Activated T-helper 2 cell treated with anti-CD3 and anti-CD28 coated beads, Interferon-gamma antibody, Interleukin-2, Interleukin-4, amounts not matched to agents 10 μg/mL and 5 μg/mL and 100 μg/mL, durations not matched to agents 14 hours and 24 hours and 36 hours (primary cell): ENCODE results near the gene NAA25. TPM values are rescaled to one million over a fixed set of nuclear protein-coding genes. Genes with fewer than 3 reads are reported as not detected.
A peak's percentile ranks its signal among the peaks of the same experiment; 100 is the strongest.
"Not testable (repeated sequence)": the region's sequence is repeated elsewhere in the genome, so short reads cannot be mapped to it uniquely, and the experiment has no call there.

Experiments used
- DNase-seq: peaks from one replicate; pipeline ENCODE4 v3.0.0; 2021; ENCODE audit warnings: low spot score
- H3K27ac Mint-ChIP-seq: one replicate; pipeline ENCODE4 v1.8.0; 2021; ENCODE audit warnings: mixed read lengths
- H3K27me3 Mint-ChIP-seq: one replicate; pipeline ENCODE4 v1.8.0; 2021; ENCODE audit warnings: low read depth, mixed read lengths
- H3K36me3 Mint-ChIP-seq: one replicate; pipeline ENCODE4 v1.8.0; 2021; ENCODE audit warnings: low read depth, mixed read lengths
- H3K4me1 Mint-ChIP-seq: one replicate; pipeline ENCODE4 v1.8.0; 2021; ENCODE audit warnings: low read depth, mixed read lengths
- H3K4me3 Mint-ChIP-seq: one replicate; pipeline ENCODE4 v1.8.0; 2021; ENCODE audit warnings: low read depth, mild to moderate bottlenecking, moderate library complexity, mixed read lengths
- H3K9me3 Mint-ChIP-seq: one replicate; pipeline ENCODE4 v1.8.0; 2021; ENCODE audit warnings: mixed read lengths
- intact Hi-C: fragments of 100-400 bp; cut with micrococcal nuclease; formaldehyde crosslinking; loops from one replicate; pipeline ENCODE4 v1.15.1; 2023
- total RNA-seq: library from RNA; stranded (reverse); gene quantifications from 2 replicates; pipeline ENCODE4 v1.2.3, GENCODE V29; 2022

NAA25 gene
- total RNA-seq, 1 donor from 2014 or later: 48.7 TPM

DNA sequence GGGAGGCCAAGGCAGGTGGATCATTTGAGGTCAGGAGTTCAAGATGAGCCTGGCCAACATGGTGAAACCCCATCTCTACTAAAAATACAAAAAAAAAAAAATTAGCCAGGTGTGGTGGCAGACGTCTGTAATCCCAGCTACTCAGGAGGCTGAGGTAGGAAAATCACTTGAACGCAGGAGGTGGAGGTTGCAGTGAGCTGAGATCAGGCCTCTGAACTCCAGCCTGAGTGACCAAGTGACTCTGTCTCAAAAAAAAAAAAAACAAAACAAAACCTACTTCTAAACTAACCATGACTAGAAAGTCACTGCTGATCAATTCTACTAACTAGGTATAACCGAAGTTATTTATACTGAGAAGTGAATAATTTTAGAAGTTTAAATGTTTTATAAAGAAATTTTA, 99.0 kb downstream of the NAA25 start:
- H3K27ac Mint-ChIP-seq, H3K27me3 Mint-ChIP-seq, DNase-seq, H3K9me3 Mint-ChIP-seq, intact Hi-C loops, H3K4me3 Mint-ChIP-seq: not testable (repeated sequence)
- Mint-ChIP-seq H3K36me3 (peaks cover 24% of the 10 kb centered on the region), H3K4me1 (peaks cover 44% of the 10 kb centered on the region)

DNA sequence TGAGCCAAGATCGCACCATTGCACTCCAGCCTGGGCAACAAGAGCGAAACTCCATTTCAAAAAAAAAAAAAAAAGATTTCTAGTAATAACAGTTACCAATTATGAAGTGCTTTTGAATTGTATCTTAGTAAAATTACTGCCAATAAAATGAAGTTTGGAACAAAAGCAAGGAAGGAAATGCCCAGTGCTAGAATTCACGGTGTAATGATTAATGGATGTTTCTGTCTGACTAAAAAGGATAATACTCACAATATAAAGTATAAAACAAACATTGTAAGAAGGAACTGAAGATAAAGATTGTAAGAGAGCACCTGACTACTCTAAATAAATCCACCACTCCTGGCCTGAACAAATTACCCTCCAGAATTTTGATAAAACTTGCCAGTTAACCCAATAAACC, 99.7 kb downstream of the NAA25 start:
- Mint-ChIP-seq H3K9me3 (no peaks in the 10 kb centered on the region), H3K4me1 (peaks cover 40% of the 10 kb centered on the region), H3K27me3 (no peaks in the 10 kb centered on the region), H3K36me3 (peaks cover 19% of the 10 kb centered on the region), H3K27ac (no peak overlapping the region), H3K4me3 (no peak overlapping the region)
- DNase-seq: no peak
- intact Hi-C loops: no loop called here

GRCh38 chr12:112007945-112008344, 100.6 kb downstream of the NAA25 start:
- no peaks in the 10 kb centered on the region for H3K9me3 Mint-ChIP-seq
- no peak overlapping the region for H3K4me3 Mint-ChIP-seq
- intact Hi-C loops: no loop called here
- H3K27ac Mint-ChIP-seq: no peak overlapping the region
- H3K4me1 Mint-ChIP-seq: peaks cover 44% of the 10 kb centered on the region
- peaks cover 24% of the 10 kb centered on the region for H3K36me3 Mint-ChIP-seq
- no peaks in the 10 kb centered on the region for H3K27me3 Mint-ChIP-seq
- DNase-seq: no peak

- intact Hi-C loops: no loop called here
- Mint-ChIP-seq H3K36me3 (peaks cover 25% of the 10 kb centered on the region), H3K4me3 (no peak overlapping the region), H3K4me1 (peaks cover 47% of the 10 kb centered on the region), H3K27ac (no peak overlapping the region), H3K9me3 (no peaks in the 10 kb centered on the region), H3K27me3 (no peaks in the 10 kb centered on the region)
- no peak for DNase-seq
Observed at GRCh38 chr12:112005419-112006395, 102.9 kb downstream of the NAA25 start.

DNA sequence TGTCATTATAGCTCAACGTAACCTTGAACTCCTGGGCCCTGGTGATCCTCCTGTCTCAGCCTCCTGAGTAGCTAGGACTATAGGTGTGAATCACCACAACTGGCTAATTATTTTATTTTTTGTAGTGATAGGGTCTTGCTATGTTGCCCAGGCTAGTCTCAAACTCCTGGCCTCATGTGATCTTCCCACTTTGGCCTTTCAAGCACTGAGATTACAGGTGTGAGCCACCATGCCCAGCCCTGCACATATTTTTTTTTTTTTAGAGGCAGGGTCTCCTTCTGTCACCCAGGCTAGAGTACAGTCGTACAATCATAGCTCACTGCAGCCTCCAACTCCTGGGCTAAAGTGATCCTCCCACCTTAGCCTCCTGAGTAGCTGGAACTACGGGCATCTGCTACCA, 104.5 kb downstream of the NAA25 start:
- intact Hi-C loops: no loop called here
- Mint-ChIP-seq H3K27ac (no peak overlapping the region), H3K4me1 (peaks cover 46% of the 10 kb centered on the region)

GRCh38 chr12:112001576-112001975, 107.0 kb downstream of the NAA25 start:
- DNase-seq: no peak

More for the DNA sequence above, 104.5 kb downstream of the NAA25 start:
- peaks cover 27% of the 10 kb centered on the region for H3K36me3 Mint-ChIP-seq
- H3K9me3 Mint-ChIP-seq: no peaks in the 10 kb centered on the region
- H3K27me3 Mint-ChIP-seq: no peaks in the 10 kb centered on the region
- H3K4me3 Mint-ChIP-seq: no peak overlapping the region
- no peak for DNase-seq

GRCh38 chr12:112000820-112001219, 107.8 kb downstream of the NAA25 start:
- no peaks in the 10 kb centered on the region for H3K27me3 Mint-ChIP-seq
- intact Hi-C loops: loop anchor here (1.0 kb wide), 1 partner anchor 12 kb away; the partner anchor contains the start of genes ERP29 and TMEM116
- H3K9me3 Mint-ChIP-seq: no peaks in the 10 kb centered on the region
- H3K27ac Mint-ChIP-seq: no peak overlapping the region
- no peak overlapping the region for H3K4me3 Mint-ChIP-seq
- H3K36me3 Mint-ChIP-seq: peaks cover 34% of the 10 kb centered on the region
- H3K4me1 Mint-ChIP-seq: peaks cover 50% of the 10 kb centered on the region
- DNase-seq: no peak

More at GRCh38 chr12:112001576-112001975, 107.0 kb downstream of the NAA25 start:
- H3K9me3 Mint-ChIP-seq: no peaks in the 10 kb centered on the region
- intact Hi-C loops: loop anchor here (1.0 kb wide), 1 partner anchor 12 kb away; the partner anchor contains the start of genes ERP29 and TMEM116
- no peaks in the 10 kb centered on the region for H3K27me3 Mint-ChIP-seq
- H3K4me1 Mint-ChIP-seq: peaks cover 53% of the 10 kb centered on the region
- H3K36me3 Mint-ChIP-seq: peaks cover 30% of the 10 kb centered on the region
- H3K4me3 Mint-ChIP-seq: no peak overlapping the region
- no peak overlapping the region for H3K27ac Mint-ChIP-seq

GRCh38 chr12:111999129-111999528, 109.5 kb downstream of the NAA25 start:
- H3K9me3 Mint-ChIP-seq, intact Hi-C loops, H3K27ac Mint-ChIP-seq, DNase-seq, H3K27me3 Mint-ChIP-seq, H3K4me3 Mint-ChIP-seq: not testable (repeated sequence)
- Mint-ChIP-seq H3K4me1 (peaks cover 59% of the 10 kb centered on the region), H3K36me3 (peaks cover 36% of the 10 kb centered on the region)

DNA sequence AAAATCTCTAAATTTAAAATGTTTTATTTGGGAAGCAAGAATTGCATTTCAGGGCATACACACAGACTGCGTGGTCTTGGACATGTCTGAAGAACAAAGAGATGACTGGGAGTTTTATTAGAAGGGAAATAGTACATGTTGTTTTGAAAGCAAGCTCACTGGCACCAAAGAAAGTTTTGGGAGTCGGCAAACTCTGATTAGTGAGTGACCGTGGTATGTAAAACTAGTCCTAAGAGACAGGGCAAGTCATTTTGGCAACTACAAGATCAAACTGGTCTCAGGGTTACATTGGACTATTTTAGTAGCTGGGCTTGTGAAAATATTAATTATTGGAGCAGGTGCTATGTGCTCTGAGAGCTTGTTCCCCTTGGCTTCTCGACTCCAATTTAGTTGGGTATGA, 110.6 kb downstream of the NAA25 start:
- Mint-ChIP-seq H3K4me1 (peaks cover 68% of the 10 kb centered on the region), H3K9me3 (no peaks in the 10 kb centered on the region), H3K4me3 (no peak overlapping the region), H3K27me3 (no peaks in the 10 kb centered on the region), H3K27ac (no peak overlapping the region), H3K36me3 (peaks cover 32% of the 10 kb centered on the region)
- intact Hi-C loops: no loop called here
- DNase-seq: no peak

DNA sequence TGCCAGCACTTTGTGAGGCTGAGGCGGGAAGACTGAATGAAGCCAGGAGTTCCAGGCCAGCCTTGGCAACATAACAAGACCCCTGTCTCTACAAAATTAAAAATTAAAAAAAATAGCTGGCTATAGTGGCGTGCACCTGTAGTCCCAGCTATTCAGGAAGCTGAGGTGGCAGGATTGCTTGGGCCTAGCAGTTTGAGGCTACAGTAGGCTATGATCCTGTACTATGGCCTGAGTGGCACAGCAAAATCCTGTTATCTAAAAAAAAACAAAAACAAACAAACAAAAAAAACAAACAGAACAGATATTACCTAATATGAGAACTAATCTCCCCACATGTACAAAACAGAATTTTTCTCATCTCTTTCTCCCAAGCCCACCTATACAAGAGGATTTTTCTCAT, 111.3 kb downstream of the NAA25 start:
- no peaks in the 10 kb centered on the region for H3K27me3 Mint-ChIP-seq
- H3K27ac Mint-ChIP-seq: no peak overlapping the region
- H3K36me3 Mint-ChIP-seq: peaks cover 25% of the 10 kb centered on the region
- H3K9me3 Mint-ChIP-seq: no peaks in the 10 kb centered on the region
- peaks cover 69% of the 10 kb centered on the region for H3K4me1 Mint-ChIP-seq
- intact Hi-C loops: no loop called here
- DNase-seq: no peak
- no peak overlapping the region for H3K4me3 Mint-ChIP-seq

DNA sequence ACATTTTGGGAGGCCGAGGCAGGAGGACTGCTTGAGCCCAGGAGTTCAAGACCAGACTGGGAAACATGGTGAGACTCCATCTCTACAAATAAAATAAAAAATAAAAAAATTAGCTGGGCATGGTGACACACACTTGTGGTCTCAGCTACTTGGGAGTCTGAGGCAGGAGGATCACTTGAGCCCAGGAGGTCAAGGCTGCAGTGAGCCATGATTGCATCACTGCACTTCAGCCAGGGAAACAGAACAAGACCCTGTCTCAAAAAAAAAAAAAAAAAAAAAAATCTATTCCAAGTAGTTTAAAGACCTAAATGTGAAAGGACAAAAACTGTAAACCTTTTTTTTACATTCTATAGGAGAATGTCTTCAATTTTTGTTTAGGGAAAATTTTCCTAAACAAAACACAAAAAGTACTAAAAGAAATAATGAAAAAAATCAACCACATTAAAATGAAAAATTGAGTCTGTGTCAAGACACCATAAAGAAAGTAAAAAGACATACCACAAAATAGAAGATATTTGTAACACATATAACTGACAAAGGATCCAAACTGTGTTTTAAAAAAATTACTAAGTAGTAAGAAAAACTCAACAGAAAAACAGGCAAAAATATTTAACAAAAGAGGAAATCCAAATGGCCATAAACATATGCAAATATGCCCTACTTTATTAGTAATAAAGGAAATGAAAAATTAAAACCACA, 112.7 kb downstream of the NAA25 start:
- no peak overlapping the region for H3K27ac Mint-ChIP-seq
- no peak overlapping the region for H3K4me3 Mint-ChIP-seq
- no peak for DNase-seq
- peaks cover 27% of the 10 kb centered on the region for H3K36me3 Mint-ChIP-seq
- peaks cover 66% of the 10 kb centered on the region for H3K4me1 Mint-ChIP-seq
- intact Hi-C loops: no loop called here
- no peaks in the 10 kb centered on the region for H3K27me3 Mint-ChIP-seq
- no peaks in the 10 kb centered on the region for H3K9me3 Mint-ChIP-seq

- Mint-ChIP-seq H3K27ac (peak overlapping the region; percentile 56), H3K4me3 (peak overlapping the region; percentile 79), H3K36me3 (peaks cover 24% of the 10 kb centered on the region), H3K4me1 (peaks cover 60% of the 10 kb centered on the region)
- H3K27me3 Mint-ChIP-seq, H3K9me3 Mint-ChIP-seq: not testable (repeated sequence)
- intact Hi-C loops: loop anchor here (1.0 kb wide), 1 partner anchor 20 kb away; no protein-coding TSS in a partner anchor
- DNase-seq: peak; percentile 40
Observed at GRCh38 chr12:111994211-111995111, 114.1 kb downstream of the NAA25 start.
